OCI-LY1 (cell line): Measurements from ENCODE around the gene SLC9A8.

ENCODE experiments used
- H2AFZ ChIP-seq: fragments of 200-600 bp; sonication (generic), shearing (Covaris generic); 2 replicates; pipeline ENCODE4 v1.6.0; 2014; ENCODE audit warnings: antibody characterized with exemption, mild to moderate bottlenecking, low read length
- H3F3A ChIP-seq: fragments of 200-600 bp; sonication (generic), shearing (Covaris generic); 2 replicates; pipeline ENCODE4 v1.6.0; 2014; ENCODE audit warnings: mild to moderate bottlenecking, antibody characterized with exemption, low read length, moderate library complexity; ENCODE audit not compliant: insufficient read depth
- H3K27ac ChIP-seq: fragments of 200-600 bp; sonication (generic); 2 replicates; pipeline ENCODE4 v1.5.1; 2014; ENCODE audit warnings: low read length, mixed run types, mild to moderate bottlenecking, low read depth; ENCODE audit not compliant: poor library complexity, severe bottlenecking
- H3K27me3 ChIP-seq: fragments of 200-600 bp; sonication (generic); 2 replicates; pipeline ENCODE4 v1.6.0; 2014; ENCODE audit warnings: antibody characterized with exemption, mild to moderate bottlenecking, low read length, moderate library complexity; ENCODE audit not compliant: insufficient read depth
- H3K36me3 ChIP-seq: fragments of 200-600 bp; sonication (generic); 2 replicates; pipeline ENCODE4 v1.6.1; 2014; ENCODE audit warnings: mild to moderate bottlenecking, antibody characterized with exemption, low read length, moderate library complexity, mixed read lengths; ENCODE audit not compliant: insufficient read depth
- H3K4me1 ChIP-seq: fragments of 200-600 bp; sonication (generic); 2 replicates; pipeline ENCODE4 v1.5.1; 2014; ENCODE audit warnings: mild to moderate bottlenecking, low read length, moderate library complexity; ENCODE audit not compliant: insufficient read depth, severe bottlenecking
- H3K4me2 ChIP-seq: fragments of 200-600 bp; sonication (generic), shearing (Covaris generic); 2 replicates; pipeline ENCODE4 v1.6.1; 2014; ENCODE audit warnings: low read length
- H3K4me3 ChIP-seq: fragments of 200-600 bp; sonication (generic); 2 replicates; pipeline ENCODE4 v1.5.1; 2014; ENCODE audit warnings: low read length, low read depth, mild to moderate bottlenecking, mixed read lengths; ENCODE audit not compliant: poor library complexity, severe bottlenecking
- H3K79me2 ChIP-seq: fragments of 200-600 bp; shearing (Covaris generic); 2 replicates; pipeline ENCODE4 v1.6.1; 2016; ENCODE audit warnings: mixed run types, low read length, mixed read lengths; ENCODE audit not compliant: insufficient read depth
- H3K9ac ChIP-seq: fragments of 200-600 bp; sonication (generic), shearing (Covaris generic); 2 replicates; pipeline ENCODE4 v1.6.1; 2014; ENCODE audit warnings: mild to moderate bottlenecking, low read length, mixed read lengths
- H3K9me2 ChIP-seq: fragments of 200-600 bp; sonication (generic), shearing (Covaris generic); 2 replicates; pipeline ENCODE4 v1.6.1; 2014; ENCODE audit warnings: low read depth, mild to moderate bottlenecking, low read length, mixed read lengths
- H3K9me3 ChIP-seq: fragments of 200-600 bp; shearing (Covaris generic); 2 replicates; pipeline ENCODE4 v1.6.1; 2014; ENCODE audit warnings: low read length, mixed read lengths
- H4K20me1 ChIP-seq: fragments of 200-600 bp; sonication (generic), shearing (Covaris generic); 2 replicates; pipeline ENCODE4 v1.6.0; 2016; ENCODE audit warnings: mild to moderate bottlenecking, low read length; ENCODE audit not compliant: insufficient read depth
- EZH2 ChIP-seq: fragments of 200-600 bp; sonication (generic), shearing (Covaris generic); IDR thresholded peaks from 2 replicates; pipeline ENCODE4 v1.8.0; 2017; ENCODE audit warnings: borderline replicate concordance, mixed run types, mild to moderate bottlenecking, antibody characterized with exemption, low read length, moderate library complexity, mixed read lengths
- TF ChIP-seq, protein P1 (sequence below): fragments of 200-600 bp; sonication (generic), shearing (Covaris generic); IDR thresholded peaks from 2 replicates; pipeline ENCODE4 v1.5.1; 2017; ENCODE audit warnings: mild to moderate bottlenecking, antibody characterized with exemption, low read length, moderate library complexity, mixed read lengths

SLC9A8 gene

DNA sequence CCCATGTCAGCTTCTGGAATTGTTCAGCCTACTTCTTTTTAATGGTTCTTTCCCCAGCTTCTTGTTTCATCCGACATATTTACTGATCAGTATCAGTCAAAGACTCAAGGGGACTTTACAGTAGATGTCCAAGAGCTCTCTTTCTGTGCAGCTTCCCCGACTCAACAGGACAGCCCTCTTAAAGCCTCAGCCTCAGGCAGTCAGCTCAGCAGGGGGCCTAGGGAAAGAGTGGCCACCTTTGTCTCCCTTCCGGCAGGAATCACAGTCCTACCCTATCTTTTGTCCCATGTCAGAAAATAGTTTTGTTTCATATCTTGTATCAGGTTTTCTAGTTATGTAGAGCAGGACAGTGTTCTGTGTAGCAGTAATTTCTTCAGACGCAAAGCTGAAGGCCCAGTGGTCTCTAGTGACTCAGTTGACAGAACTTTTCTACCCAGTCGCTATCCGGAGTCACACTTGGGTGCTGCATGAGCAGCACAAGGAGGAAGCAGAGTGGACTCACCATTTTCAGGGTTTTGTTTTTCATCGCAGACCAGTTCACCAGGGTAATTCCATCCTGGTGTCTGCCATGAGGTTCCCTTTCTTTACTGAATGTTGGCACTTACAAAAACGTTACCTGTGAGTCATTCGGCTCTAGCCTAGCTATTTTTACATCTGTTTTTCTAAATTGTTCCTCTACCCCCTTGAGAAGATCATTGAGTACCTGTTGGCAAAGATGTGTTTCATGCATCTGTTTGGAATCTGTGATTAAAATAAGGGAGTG, 55.0 kb downstream of the SLC9A8 start:
- no peak overlapping the region for H3K4me3 ChIP-seq
- H3F3A ChIP-seq, result no peaks in the 10 kb centered on the region
- H3K79me2 ChIP-seq, result no peaks in the 10 kb centered on the region
- peaks cover 18% of the 10 kb centered on the region for H3K4me1 ChIP-seq
- no peak overlapping the region for H3K9ac ChIP-seq
- H3K36me3 ChIP-seq, result peaks cover 60% of the 10 kb centered on the region; the same call in 1 of the 2 replicates
- H4K20me1 ChIP-seq, result no peaks in the 10 kb centered on the region
- H3K27ac ChIP-seq, result no peak overlapping the region
- no peaks in the 10 kb centered on the region for H3K9me2 ChIP-seq
- no peaks in the 10 kb centered on the region for H3K9me3 ChIP-seq
- no peak overlapping the region for H3K4me2 ChIP-seq
- TF ChIP-seq, protein P1, sequence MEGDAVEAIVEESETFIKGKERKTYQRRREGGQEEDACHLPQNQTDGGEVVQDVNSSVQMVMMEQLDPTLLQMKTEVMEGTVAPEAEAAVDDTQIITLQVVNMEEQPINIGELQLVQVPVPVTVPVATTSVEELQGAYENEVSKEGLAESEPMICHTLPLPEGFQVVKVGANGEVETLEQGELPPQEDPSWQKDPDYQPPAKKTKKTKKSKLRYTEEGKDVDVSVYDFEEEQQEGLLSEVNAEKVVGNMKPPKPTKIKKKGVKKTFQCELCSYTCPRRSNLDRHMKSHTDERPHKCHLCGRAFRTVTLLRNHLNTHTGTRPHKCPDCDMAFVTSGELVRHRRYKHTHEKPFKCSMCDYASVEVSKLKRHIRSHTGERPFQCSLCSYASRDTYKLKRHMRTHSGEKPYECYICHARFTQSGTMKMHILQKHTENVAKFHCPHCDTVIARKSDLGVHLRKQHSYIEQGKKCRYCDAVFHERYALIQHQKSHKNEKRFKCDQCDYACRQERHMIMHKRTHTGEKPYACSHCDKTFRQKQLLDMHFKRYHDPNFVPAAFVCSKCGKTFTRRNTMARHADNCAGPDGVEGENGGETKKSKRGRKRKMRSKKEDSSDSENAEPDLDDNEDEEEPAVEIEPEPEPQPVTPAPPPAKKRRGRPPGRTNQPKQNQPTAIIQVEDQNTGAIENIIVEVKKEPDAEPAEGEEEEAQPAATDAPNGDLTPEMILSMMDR, result no peak
- no peak for TF ChIP-seq EZH2
- no peaks in the 10 kb centered on the region for H3K27me3 ChIP-seq
- no peak overlapping the region for H2AFZ ChIP-seq

DNA sequence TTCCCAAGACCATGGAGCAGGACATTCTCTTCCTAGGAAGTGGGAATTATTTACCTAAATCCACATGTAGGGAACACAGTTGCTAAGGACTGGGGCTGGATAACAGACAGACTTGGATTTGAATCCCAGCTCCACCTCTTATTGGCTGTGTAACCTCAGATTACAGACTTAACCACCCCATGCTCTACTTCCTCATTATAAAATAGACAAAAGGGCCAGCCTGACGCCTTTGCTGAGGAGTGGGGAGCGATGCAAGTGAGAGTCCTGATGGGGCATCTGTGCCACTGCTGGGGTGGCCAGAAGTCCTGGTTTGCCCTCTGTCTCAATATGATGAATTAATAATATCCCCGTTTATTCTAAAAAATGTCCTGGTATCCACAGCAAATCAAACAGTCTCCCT, 55.9 kb downstream of the SLC9A8 start:
- no peaks in the 10 kb centered on the region for H4K20me1 ChIP-seq
- no peak overlapping the region for H3K27ac ChIP-seq
- H3K36me3 ChIP-seq, result peaks cover 52% of the 10 kb centered on the region; the same call in 1 of the 2 replicates
- H3K9me2 ChIP-seq, result no peaks in the 10 kb centered on the region
- H3K4me2 ChIP-seq, result no peak overlapping the region
- H3K9me3 ChIP-seq, result no peaks in the 10 kb centered on the region
- H3K4me3 ChIP-seq, result no peak overlapping the region
- H3K27me3 ChIP-seq, result no peaks in the 10 kb centered on the region
- H3K9ac ChIP-seq, result no peak overlapping the region
- H2AFZ ChIP-seq, result no peak overlapping the region
- no peaks in the 10 kb centered on the region for H3F3A ChIP-seq
- peaks cover 17% of the 10 kb centered on the region for H3K4me1 ChIP-seq
- H3K79me2 ChIP-seq, result no peaks in the 10 kb centered on the region
- no peak for TF ChIP-seq EZH2
- TF ChIP-seq, protein P1, result no peak

DNA sequence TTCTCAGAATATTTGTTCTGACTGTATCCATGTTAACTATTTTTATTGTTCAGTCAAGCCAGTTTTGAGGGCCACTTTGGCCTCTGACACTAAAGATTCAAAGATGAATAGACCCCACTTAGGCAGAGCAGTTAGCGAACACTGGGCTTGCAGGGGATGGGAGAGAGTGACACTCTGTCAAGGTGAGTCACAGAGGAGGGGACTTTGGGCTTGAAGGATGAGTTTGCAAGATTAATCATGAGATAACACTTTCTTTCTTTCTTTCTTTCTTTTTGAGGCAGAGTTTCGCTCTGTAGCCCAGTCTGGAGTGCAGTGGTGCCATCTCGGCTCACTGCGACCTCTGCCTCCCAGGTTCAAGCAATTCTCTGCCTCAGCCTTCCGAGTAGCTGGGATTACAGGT, 56.3 kb downstream of the SLC9A8 start:
- TF ChIP-seq, protein P1, result no peak
- no peak for TF ChIP-seq EZH2
- H4K20me1 ChIP-seq, result no peaks in the 10 kb centered on the region
- no peak overlapping the region for H3K9ac ChIP-seq
- H3K36me3 ChIP-seq, result peaks cover 49% of the 10 kb centered on the region; the same call in 1 of the 2 replicates
- H3K27ac ChIP-seq, result no peak overlapping the region
- H3K79me2 ChIP-seq, result no peaks in the 10 kb centered on the region
- no peaks in the 10 kb centered on the region for H3K27me3 ChIP-seq
- no peak overlapping the region for H3K4me3 ChIP-seq
- no peaks in the 10 kb centered on the region for H3K9me3 ChIP-seq
- no peaks in the 10 kb centered on the region for H3K9me2 ChIP-seq
- H3K4me1 ChIP-seq, result peaks cover 17% of the 10 kb centered on the region
- H2AFZ ChIP-seq, result no peak overlapping the region
- no peak overlapping the region for H3K4me2 ChIP-seq
- no peaks in the 10 kb centered on the region for H3F3A ChIP-seq
